Activated CD4-positive, alpha-beta T cell treated with anti-CD3 and anti-CD28 coated beads for 48 hours (primary cell): ENCODE results near the gene SCRG1.

ENCODE experiments used
- DNase-seq: peaks from one replicate; pipeline ENCODE4 v3.0.0-alpha.2; 2020

SCRG1 gene

GRCh38 chr4:173410079-173410478 lies 11.2 kb upstream of the SCRG1 start:
- DNase-seq = no peak

DNA sequence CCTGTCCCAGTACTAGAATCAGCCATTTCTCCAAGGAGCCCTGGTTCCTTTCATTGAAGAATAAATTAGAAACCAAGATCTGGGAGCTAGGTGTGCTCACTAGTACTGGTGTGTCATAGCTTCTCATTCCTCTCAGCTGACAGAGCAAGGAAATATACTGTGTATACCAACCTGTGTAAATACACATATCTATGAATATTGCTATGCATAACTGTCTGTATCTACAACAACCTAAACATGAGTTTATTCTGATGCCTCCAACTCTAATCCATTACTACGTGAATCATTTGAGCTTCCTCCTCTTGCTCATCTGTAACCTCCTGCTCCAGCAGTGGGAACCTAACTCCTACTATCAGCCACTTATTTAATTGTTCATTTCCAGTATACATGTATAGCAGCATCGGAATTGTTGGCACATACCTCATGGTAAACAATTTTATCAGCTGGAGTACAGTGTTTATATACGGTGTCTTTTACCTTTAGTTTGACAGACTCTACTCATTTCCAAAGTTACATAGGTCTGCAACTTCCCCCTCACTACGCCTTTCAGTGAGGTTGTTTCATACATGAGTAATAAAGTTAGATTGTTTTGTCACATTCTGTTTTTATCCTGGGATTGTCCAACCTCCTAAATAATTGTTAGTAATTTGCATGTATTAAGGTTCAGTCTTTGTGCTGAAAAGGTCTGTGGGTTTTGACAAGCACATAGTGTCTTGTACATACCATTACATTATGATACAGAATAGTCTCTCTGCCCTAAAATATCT lies 7.1 kb upstream of the SCRG1 start:
- DNase-seq = no peak

GRCh38 chr4:173404296-173404865 lies 5.5 kb upstream of the SCRG1 start:
- DNase-seq = no peak

DNA sequence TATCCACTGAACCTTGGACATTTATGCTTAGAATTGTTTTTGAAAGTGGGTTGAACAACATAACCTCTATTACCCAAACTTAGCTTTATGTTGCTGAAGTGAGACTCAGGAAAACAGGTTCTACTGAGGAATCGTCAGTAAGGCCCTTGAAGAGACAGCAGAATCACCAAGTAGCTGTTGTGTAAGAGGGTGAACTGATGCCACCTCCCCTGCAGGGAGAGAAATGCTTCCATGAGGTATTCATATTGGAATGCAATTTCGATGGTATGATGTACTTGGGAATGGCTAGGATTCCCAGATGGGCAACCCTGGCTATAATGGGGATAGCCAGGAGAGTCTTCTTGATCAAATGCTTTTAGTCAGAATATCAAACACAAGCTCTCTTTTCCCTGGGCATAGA lies 4.1 kb upstream of the SCRG1 start:
- DNase-seq = no peak

DNA sequence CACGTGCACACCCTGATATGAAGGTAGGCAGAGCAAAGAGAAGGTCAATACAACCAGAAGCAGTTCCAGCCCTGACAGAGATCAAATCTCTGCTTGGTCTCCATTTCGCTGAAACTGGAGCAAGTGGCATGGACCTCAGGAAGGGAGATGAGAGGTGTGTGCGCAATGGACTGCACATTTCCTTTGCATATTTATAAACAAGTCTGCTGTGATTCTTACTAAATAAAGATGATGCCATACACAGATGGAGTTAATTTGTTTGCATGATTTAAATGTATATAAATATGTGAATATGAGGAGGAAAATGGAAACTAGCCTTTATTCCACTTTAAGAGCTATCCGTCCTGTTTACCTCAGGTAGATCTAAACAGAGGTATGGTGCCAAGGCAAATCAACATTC lies 2.1 kb upstream of the SCRG1 start:
- no peak for DNase-seq

DNA sequence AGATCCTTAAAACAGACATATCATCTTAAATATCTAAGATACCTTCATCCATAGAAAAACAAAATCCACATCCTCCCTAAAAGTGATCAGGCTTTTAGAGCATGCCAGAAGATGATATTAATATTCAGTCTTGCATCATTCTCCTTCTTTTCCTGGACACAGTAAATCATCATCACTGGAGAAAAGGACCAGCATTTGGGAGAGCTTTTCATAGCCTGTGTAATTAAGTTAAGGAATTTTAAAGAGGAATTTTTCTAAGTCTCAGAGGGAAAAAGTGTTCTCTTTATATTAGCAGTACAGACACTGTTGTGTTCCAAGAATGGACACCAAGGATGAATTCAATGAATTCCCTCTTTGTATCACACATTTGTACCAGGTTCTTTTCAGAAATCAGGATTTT lies 696 bp downstream of the SCRG1 start:
- no peak for DNase-seq

DNA sequence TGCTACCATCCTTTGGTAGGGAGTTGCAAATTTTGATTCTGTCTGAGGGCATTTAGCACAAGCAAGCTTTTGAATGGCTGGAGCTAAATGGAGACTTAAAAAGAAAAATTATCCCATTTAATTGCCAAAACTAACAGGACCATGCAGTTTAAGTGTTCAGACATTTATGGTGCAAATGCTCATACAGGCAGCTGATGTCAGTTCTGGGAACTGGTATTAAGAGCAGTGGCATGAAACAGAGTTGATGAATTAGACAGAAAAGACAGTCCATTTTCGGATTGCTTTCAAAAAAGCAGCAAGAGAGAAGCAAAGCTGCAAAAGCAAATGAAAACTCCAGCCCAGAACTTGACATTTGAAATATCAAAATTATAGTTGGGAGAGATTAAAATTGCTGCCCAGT lies 1.3 kb downstream of the SCRG1 start:
- DNase-seq = no peak

DNA sequence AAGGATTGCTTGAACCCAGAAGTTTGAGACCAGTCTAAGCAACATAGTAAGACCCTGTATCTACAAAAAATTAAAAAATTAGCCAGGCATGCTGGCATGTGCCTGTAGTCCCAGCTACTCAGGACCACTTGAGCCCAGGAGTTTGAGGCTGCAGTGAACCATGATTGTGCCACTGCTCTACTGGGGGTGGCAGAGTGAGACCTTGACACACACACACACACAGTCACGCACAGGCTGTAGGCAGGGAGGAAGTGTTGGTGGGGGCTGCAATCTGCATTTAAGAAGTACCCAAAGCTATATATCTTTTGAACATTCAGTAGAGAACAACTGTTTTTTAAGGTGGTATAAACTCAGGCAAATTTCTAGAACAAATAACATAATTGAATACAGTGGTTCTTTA lies 7.2 kb downstream of the SCRG1 start:
- no peak for DNase-seq

DNA sequence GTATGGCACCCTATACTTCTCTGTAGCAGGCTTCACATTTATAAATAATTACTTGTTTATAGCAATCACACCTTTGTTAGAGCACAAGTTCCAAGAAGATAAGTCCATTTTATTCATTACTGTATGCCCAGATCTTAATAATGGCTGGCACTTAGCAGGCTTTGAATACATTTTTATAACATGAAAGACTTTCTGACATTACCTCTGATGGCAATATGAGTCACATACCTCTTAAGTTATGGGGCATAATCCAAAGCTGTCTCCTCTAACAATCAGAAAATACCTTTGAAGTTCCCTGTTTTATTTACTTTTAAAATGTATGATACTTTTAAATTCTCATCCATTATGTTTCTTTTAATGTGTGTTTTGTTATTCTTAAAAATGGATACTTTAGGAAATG lies 12.2 kb downstream of the SCRG1 start:
- DNase-seq = no peak

DNA sequence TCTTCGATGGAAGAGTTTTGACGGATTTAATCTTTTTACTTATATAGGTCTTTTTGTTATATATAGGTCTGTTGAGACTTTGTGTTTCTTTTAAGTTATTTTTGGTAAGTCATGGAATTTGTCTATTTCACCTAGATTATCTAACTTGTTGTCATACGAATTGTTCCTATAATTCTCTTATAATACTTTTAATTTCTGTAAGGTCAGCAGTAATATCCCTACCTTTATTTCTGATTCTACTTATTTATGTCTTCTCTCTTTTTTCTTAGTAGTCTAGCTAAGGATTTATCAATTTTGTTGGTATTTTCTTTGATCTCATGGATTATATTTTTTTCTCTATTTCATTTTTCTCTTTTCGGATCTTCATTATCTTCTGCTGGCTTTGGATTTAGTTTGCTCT lies 16.6 kb downstream of the SCRG1 start:
- no peak for DNase-seq

DNA sequence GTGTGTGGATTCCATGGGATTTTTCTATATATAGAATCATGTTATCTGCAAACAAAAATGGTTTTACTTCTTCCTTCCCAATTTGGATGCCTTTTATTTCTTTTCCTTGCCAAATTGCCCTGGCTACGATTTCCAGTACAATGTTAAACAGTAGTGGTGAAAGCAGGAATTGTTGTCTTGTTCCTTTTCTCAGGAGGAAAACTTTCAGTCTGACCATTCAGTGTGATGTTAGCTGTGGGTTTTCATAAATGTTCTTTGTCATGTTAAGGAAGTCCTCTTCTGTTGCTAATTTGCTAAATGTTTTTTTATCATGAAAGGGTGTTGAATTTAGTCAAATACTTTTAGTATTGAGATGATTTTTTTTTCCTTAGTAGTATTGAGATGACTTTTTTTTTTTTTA lies 17.3 kb downstream of the SCRG1 start:
- no peak for DNase-seq

DNA sequence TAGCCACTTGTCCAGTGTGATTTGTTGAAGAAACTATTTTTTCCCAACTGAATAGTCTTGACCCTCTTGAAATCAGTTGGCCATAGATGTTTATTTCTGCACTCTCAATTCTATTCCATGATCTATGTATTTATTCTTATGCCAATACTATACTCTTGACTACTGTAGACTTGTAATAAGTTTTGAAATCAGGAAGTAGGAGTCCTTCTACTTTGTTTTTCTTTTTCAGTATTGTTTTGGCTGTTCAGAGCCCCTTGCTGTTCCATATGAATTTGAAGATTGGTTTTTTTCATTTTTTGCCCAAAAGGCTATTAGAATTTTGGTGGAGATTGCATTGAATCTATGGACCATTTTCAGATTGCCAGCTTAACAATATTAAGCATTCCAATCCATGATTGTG lies 17.9 kb downstream of the SCRG1 start:
- no peak for DNase-seq

DNA sequence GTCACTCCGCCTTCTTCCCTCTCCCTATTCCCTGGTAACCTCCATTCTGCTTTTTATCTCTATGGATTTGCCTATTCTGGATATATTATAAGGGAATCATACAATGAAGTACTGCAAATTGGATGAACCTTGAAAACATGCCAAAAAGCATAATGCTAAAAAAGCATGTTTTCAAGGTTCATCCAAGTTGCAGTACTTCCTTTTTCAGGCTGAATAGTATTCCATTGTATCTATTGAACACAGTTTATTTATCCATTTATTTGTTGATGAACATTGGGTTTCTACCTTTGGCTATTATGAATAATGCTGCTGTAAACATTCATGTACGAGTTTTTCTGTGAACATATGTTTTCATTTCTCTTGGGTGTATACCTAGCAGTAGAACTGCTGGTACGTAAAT lies 19.0 kb downstream of the SCRG1 start:
- DNase-seq = no peak

- DNase-seq = no peak
These were observed 24.3 kb downstream of the SCRG1 start for GRCh38 chr4:173374588-173374987.

DNA sequence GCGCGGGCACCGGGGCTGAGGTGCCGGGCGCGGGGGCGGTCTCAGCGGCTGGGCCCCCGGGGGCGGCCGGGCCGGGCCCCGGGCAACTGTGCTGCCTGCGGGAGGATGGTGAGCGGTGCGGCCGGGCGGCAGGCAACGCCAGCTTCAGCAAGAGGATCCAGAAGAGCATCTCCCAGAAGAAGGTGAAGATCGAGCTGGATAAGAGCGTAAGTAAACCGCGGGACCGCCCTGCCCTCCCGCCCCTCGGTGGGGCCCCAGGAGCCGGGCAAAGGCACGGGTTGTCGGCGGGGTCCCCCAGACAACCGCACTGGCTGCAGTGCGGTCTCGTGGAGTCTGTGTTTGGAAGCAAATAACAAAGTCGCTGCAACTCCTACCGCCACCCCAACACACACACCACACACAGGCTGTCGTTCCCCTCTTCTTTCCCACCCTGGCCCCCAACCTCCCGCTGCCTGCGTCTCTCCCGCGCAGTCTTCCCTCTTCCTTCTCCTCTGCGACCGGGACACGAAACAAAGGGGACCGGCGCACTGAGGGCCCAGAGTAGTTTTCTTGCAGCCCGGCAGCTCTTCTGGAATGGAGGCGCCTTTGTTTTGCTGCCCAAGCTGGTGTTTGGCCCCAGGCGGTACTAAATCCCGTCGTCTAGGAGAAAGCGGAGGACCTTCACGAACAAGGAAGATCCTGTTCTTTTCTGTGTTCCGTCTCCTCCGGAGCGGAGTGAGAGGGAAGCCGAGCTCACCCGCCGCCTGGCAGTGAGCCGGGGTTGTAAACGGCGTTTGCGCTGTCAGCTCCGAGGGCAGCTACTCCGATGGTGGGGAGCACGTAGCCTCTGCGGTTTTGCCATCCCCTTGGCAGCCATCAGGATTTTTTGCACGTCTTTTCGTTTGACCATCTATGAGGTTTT lies 27.4 kb downstream of the SCRG1 start:
- peak; percentile 54 for DNase-seq

GRCh38 chr4:173370477-173371291 lies 28.2 kb downstream of the SCRG1 start, which contains the start of gene SAP30:
Gene SAP30, plus strand, starts transcription at chr4:173370954. Its CDS starts 229 bp downstream, at chr4:173371183.
- DNase-seq = peak; percentile 97

GRCh38 chr4:173370130-173370476 lies 28.8 kb downstream of the SCRG1 start:
- DNase-seq = peak; percentile 69

DNA sequence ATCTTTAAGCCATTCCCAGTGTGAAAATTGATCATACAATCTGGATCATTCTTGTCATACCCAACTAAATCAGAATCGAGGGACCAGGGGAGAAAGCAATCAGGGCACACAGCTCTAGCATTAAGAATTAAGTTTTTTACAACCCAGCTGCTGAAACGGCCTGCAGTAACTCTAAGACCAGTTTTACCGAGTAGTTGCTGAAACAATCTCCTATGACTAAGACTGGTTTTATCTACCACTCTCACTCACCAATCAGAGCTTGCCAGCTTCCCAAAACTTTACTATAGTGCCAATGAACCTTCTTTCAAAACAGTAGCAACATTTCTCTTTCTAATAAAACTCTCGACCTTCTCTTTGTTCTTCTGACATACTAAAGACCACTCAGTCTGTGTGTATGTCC lies 31.0 kb downstream of the SCRG1 start:
- DNase-seq = no peak

DNA sequence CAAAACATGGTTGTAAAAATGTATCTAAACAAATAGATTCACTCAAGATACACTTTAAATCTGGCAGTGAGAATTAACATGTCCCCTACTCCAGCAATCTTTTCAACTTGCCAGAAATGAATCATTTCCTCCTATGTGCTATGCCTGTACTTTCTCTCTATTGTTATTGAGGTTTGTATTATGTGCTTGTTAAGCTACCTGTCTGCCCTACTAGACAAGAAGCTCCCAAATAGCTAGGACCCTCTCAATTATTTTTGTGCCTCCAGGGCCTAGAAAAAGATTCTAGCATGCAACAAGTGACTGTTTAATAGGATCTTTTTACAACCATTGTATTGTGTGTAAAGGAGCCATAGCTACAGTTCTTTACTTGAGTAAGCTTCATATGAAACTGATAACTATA lies 31.6 kb downstream of the SCRG1 start:
- DNase-seq = no peak

DNA sequence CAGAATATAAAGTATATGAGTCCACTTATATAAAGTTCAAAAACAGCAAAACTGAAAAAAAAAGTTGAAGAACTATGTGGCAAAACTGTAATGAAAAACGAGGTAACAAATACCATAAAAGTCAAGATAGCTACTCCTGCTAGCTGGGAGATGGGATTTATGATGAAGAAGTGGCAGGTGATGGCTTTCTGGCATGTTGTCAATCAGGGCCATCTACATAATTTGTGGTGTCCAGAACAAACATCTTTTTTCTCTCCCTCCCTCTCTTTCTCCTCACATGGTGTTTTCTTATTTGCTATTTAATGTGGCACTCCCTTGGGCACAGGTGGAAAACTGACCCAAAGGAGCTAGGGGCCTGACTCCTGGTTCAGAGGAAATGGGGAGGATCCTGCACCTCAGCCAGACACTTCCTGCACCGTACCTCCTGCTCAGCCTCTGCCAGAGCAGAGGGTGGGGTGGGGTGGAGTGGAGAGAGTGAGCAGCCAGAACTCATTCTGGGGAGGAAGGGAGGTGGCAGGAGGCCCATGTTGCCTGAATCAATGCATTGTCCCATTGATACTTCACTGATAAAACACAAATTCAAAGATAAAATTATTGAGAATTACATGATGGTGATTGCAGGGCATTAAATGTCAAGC lies 33.4 kb downstream of the SCRG1 start:
- DNase-seq = no peak

DNA sequence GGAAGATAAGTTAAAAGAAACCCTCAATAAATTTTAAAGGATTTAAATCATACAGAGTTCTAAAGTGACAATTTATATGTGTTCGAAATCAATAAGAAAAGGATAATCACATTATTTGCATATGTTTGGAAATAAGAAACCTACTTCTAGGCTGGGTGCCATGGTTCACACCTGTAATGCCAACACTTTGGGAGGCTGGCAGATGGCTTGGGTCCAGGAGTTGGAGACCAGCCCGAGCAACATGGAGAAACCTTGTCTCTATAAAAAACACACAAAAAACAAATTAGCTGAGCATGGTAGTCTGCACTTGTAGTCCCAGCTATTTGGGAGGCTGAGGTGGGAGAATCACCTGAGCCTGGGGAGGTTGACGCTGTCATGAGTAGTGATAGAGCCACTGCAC lies 36.2 kb downstream of the SCRG1 start:
- no peak for DNase-seq

- DNase-seq = no peak
These were observed 38.2 kb downstream of the SCRG1 start for GRCh38 chr4:173360587-173361221.
